GM21367 (cell line): ENCODE data around the gene PPM1F.

Experiments used
- ATAC-seq: cut with Tn5 transposase; IDR thresholded peaks from one replicate; pipeline ENCODE4 v1.9.1; 2021; ENCODE audit not compliant: unreplicated experiment

The PPM1F gene

GRCh38 chr22:21977814-21978213, 25.2 kb upstream of the PPM1F start:
- ATAC-seq = no peak

GRCh38 chr22:21975854-21976345, 23.3 kb upstream of the PPM1F start:
- no peak for ATAC-seq

- ATAC-seq = no peak
These were observed 22.6 kb upstream of the PPM1F start for GRCh38 chr22:21975273-21975672.

- ATAC-seq = no peak
These were observed 21.5 kb upstream of the PPM1F start for GRCh38 chr22:21974058-21974649.

GRCh38 chr22:21972806-21973205, 20.2 kb upstream of the PPM1F start:
- no peak for ATAC-seq

GRCh38 chr22:21972293-21972779, 19.7 kb upstream of the PPM1F start:
- ATAC-seq = no peak

- no peak for ATAC-seq
These were observed 19.2 kb upstream of the PPM1F start for GRCh38 chr22:21971858-21972275.

- ATAC-seq = no peak
These were observed 18.4 kb upstream of the PPM1F start for GRCh38 chr22:21970800-21971617.

GRCh38 chr22:21970037-21970799, 17.6 kb upstream of the PPM1F start:
- no peak for ATAC-seq

- ATAC-seq = no peak
These were observed 15.9 kb upstream of the PPM1F start for GRCh38 chr22:21968452-21969129.

GRCh38 chr22:21967693-21968271, 15.1 kb upstream of the PPM1F start:
- ATAC-seq = no peak

GRCh38 chr22:21966643-21967516, 14.2 kb upstream of the PPM1F start:
- no peak for ATAC-seq

- no peak for ATAC-seq
These were observed 13.2 kb upstream of the PPM1F start for GRCh38 chr22:21965762-21966288.

GRCh38 chr22:21964918-21965484, 12.4 kb upstream of the PPM1F start:
- no peak for ATAC-seq

GRCh38 chr22:21964234-21964633, 11.6 kb upstream of the PPM1F start:
- ATAC-seq = no peak

- no peak for ATAC-seq
These were observed 11.2 kb upstream of the PPM1F start for GRCh38 chr22:21963790-21964211.

GRCh38 chr22:21963286-21963685, 10.6 kb upstream of the PPM1F start:
- no peak for ATAC-seq

GRCh38 chr22:21962655-21962949, 10.0 kb upstream of the PPM1F start:
- no peak for ATAC-seq
